ENCODE results near the gene NME8. TPM values are rescaled to one million over a fixed set of nuclear protein-coding genes. Genes with fewer than 3 reads are reported as not detected.
"Not testable (repeated sequence)": the region's sequence is repeated elsewhere in the genome, so short reads cannot be mapped to it uniquely, and the experiment has no call there.

The NME8 gene
- total RNA-seq = not detected
- long read RNA-seq = 0 reads

- DNase-seq (no peak), ATAC-seq (no peak)
- intact Hi-C loops (cut with DNase I, micrococcal nuclease) = no loop called here
Observed at GRCh38 chr7:37848297-37848696, at the start of gene NME8. NME8 (plus strand) TSS chr7:37848597; CDS start chr7:37850267, 1,670 bp downstream.

- DNase-seq = no peak
- intact Hi-C loops (cut with DNase I, micrococcal nuclease) = no loop called here
- no peak for ATAC-seq
Observed at GRCh38 chr7:37806152-37806551, 42.2 kb upstream of the NME8 start.

GRCh38 chr7:37812161-37812580 lies 36.2 kb upstream of the NME8 start:
- DNase-seq; ATAC-seq; intact Hi-C loops (cut with DNase I, micrococcal nuclease): not testable (repeated sequence)

GRCh38 chr7:37815671-37816371 lies 32.6 kb upstream of the NME8 start:
- intact Hi-C loops (cut with DNase I, micrococcal nuclease) = no loop called here
- ATAC-seq (no peak), DNase-seq (no peak)

GRCh38 chr7:37816922-37817590 lies 31.3 kb upstream of the NME8 start:
- intact Hi-C loops (cut with DNase I, micrococcal nuclease) = no loop called here

GRCh38 chr7:37817591-37817960 lies 30.8 kb upstream of the NME8 start:
- intact Hi-C loops (cut with DNase I, micrococcal nuclease) = no loop called here
- no peak for ATAC-seq
- DNase-seq = no peak

More at GRCh38 chr7:37816922-37817590, 31.3 kb upstream of the NME8 start:
- DNase-seq (no peak), ATAC-seq (no peak)

GRCh38 chr7:37817996-37818720 lies 30.2 kb upstream of the NME8 start:
- no peak for ATAC-seq
- intact Hi-C loops (cut with DNase I, micrococcal nuclease) = no loop called here
- no peak for DNase-seq

- DNase-seq (no peak), ATAC-seq (no peak)
Observed at GRCh38 chr7:37820708-37821468, 27.5 kb upstream of the NME8 start.

GRCh38 chr7:37822946-37823345 lies 25.5 kb upstream of the NME8 start:
- intact Hi-C loops (cut with DNase I, micrococcal nuclease) = no loop called here
- DNase-seq (no peak), ATAC-seq (no peak)

More at GRCh38 chr7:37820708-37821468, 27.5 kb upstream of the NME8 start:
- intact Hi-C loops (cut with DNase I, micrococcal nuclease) = no loop called here

- no peak for DNase-seq
- intact Hi-C loops (cut with DNase I, micrococcal nuclease) = no loop called here
- ATAC-seq = no peak
Observed at GRCh38 chr7:37823557-37823956, 24.8 kb upstream of the NME8 start.

GRCh38 chr7:37825038-37825437 lies 23.4 kb upstream of the NME8 start:
- ATAC-seq (no peak), DNase-seq (no peak)
- intact Hi-C loops (cut with DNase I, micrococcal nuclease) = no loop called here

- DNase-seq (no peak), ATAC-seq (no peak)
- intact Hi-C loops (cut with DNase I, micrococcal nuclease) = no loop called here
Observed at GRCh38 chr7:37826825-37827224, 21.6 kb upstream of the NME8 start.

- intact Hi-C loops (cut with DNase I, micrococcal nuclease) = loop anchor here in 1 of 2 donors (10.0 kb wide), 1 partner anchor 616 kb away; no protein-coding TSS in a partner anchor
- DNase-seq = no peak
- no peak for ATAC-seq
Observed at GRCh38 chr7:37831244-37831643, 17.2 kb upstream of the NME8 start.

- peak; percentile 52 to 57 for DNase-seq
- intact Hi-C loops (cut with DNase I, micrococcal nuclease) = loop anchor here in 1 of 2 donors (10.0 kb wide), 1 partner anchor 617 kb away; no protein-coding TSS in a partner anchor
- ATAC-seq = peak; percentile 42
Observed at GRCh38 chr7:37832194-37832593, 16.2 kb upstream of the NME8 start.

- DNase-seq (peak in 1 of 2 donors; percentile 25), ATAC-seq (no peak)
- intact Hi-C loops (cut with DNase I, micrococcal nuclease) = loop anchor here in 1 of 2 donors (10.0 kb wide), 1 partner anchor 618 kb away; no protein-coding TSS in a partner anchor
Observed at GRCh38 chr7:37833107-37833817, 15.1 kb upstream of the NME8 start.

- intact Hi-C loops (cut with DNase I, micrococcal nuclease) = loop anchor here in 1 of 2 donors (10.0 kb wide), 1 partner anchor 619 kb away; no protein-coding TSS in a partner anchor
Observed at GRCh38 chr7:37833818-37834146, 14.6 kb upstream of the NME8 start.

GRCh38 chr7:37853468-37853867 lies 5.1 kb downstream of the NME8 start:
- no peak for ATAC-seq
- intact Hi-C loops (cut with DNase I, micrococcal nuclease) = no loop called here
- no peak for DNase-seq

More at GRCh38 chr7:37833818-37834146, 14.6 kb upstream of the NME8 start:
- DNase-seq (no peak), ATAC-seq (no peak)

GRCh38 chr7:37882086-37882485 lies 33.7 kb downstream of the NME8 start:
- no peak for ATAC-seq
- intact Hi-C loops (cut with DNase I, micrococcal nuclease) = no loop called here
- DNase-seq = no peak

Data from left colon (tissue), 2 donors.